VCaP (cell line): Measurements from ENCODE around the gene CBLB.

ENCODE experiments used
- H3K27ac ChIP-seq: fragments of 450-650 bp; 2 replicates; pipeline ENCODE4 v1.5.1; 2017
- CTCF ChIP-seq: fragments of 450-650 bp; conservative IDR thresholded peaks from 2 replicates; pipeline ENCODE4 v1.5.1; 2017; ENCODE audit warnings: mild to moderate bottlenecking, moderate library complexity

CBLB gene

DNA sequence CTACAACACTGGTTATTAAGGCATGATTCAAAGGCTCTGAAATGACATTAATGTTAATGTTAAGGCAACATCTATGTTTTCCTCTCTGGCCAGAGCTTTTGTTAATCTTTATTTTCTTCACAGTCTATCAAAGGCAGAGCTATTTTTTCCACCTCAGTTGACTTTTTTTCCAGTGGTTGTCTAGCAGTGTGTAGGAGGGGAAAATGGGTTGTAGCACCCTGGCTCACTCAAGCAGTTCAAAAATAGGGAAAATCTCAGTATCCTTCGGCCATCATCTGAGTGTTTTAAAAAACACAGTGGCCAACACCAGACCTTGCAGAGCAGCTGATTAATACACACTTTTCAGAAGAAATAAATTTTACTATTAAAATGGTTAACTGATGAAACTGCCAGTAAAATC, 21.4 kb downstream of the CBLB start:
- TF ChIP-seq CTCF = no peak
- H3K27ac ChIP-seq = no peak overlapping the region

DNA sequence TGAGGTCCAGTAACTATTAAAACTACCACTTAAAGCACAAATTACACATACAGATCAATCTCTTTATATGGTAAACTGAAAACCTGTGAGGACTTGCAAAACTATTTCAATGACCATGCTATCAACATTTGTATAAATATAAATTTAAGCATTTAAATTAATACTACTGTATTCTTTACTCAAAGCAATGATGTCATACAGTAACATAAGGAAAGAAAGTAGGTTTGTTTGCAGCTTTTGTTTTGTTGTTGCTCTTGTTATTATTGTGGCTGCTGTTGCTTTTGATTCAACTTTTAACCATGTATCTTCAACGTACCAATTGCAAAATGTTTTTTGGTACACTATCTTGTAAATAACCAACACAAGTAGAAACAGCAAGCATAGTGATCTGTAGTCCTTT, 22.0 kb downstream of the CBLB start:
- no peak for TF ChIP-seq CTCF
- no peak overlapping the region for H3K27ac ChIP-seq

DNA sequence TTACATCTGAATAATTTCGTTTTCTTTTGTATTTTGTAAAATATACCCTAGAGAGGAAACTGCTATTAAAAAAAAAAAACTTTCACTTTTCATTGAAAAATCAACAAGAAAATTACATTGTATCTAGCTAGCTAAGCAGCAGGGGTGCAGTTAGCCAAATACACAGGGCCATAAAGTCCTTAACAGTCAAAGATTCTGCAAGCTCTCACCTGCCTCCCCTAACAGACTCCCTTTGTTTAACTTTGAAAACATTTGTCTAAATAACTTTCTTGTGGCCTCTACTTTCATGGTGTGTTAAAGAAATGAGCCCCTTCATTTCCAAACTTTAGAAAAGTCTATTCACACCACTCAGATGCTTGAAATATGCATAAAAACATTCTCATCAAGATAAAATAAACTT, 23.3 kb downstream of the CBLB start:
- no peak for TF ChIP-seq CTCF
- no peak overlapping the region for H3K27ac ChIP-seq

DNA sequence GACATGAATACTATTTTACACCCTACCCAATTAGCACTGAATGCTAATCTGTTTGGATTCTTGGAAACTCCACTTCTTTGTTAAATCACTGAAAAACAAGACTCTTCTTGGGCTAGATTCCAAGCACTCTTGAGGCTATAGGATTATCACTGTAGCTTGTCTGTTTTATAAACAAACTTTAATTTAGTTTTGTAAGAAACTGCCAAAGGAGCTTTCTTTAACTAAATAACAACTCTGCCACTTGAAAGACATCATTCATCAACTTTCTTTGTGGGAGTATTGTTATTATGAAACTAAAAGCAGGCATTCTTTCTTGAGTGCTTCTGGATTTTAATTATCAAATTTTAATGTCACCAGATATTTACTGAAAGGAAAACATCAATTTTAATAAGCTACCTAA, 24.1 kb downstream of the CBLB start:
- TF ChIP-seq CTCF = no peak
- no peak overlapping the region for H3K27ac ChIP-seq

GRCh38 chr3:105843994-105844393, 24.8 kb downstream of the CBLB start:
- no peak overlapping the region for H3K27ac ChIP-seq
- TF ChIP-seq CTCF = no peak

DNA sequence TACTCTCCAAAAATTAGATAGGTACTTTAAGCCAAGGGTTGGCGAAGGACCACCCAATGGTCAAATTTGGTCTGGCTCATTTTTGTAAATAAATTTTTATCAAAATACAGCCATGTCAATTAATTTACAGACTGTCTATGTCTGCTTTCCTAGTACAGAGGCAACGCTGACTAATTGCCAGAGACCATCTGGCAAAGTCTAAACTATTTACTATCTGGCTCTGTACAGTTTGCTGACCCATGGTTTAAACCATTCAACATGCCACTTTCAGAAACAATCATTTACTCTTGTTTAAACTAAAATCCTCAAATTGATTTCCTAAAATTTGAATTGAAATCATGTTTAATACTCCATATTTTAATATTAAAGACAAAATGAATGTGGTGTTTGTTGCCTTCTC, 25.9 kb downstream of the CBLB start:
- TF ChIP-seq CTCF = no peak
- no peak overlapping the region for H3K27ac ChIP-seq

- TF ChIP-seq CTCF = no peak
- no peak overlapping the region for H3K27ac ChIP-seq
These were observed 26.4 kb downstream of the CBLB start for GRCh38 chr3:105842449-105842848.

DNA sequence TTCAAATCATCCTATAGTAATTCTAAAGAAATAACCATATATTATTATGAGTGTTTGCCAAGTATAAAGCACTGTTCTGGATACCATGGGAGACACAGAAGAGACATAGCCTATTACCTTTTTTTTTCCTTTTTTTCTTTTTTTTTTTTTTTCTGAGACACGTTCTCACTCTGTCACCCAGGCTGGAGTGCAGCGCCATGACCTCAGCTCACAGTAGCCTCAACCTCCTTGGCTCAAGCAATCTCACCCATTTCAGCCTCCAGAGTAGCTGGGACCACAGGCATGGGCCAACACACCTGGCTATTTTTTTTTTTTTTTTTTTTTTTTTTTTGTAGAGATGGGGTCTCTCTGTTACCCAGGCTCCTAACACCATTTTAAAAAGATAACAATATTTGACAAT, 30.9 kb downstream of the CBLB start:
- no peak overlapping the region for H3K27ac ChIP-seq
- no peak for TF ChIP-seq CTCF
